ENCODE results near the gene MTUS2. TPM values are rescaled to one million over a fixed set of nuclear protein-coding genes. Genes with fewer than 3 reads are reported as not detected.

The MTUS2 gene
- total RNA-seq, 1 donor from 2014 or later: 0.41 TPM

DNA sequence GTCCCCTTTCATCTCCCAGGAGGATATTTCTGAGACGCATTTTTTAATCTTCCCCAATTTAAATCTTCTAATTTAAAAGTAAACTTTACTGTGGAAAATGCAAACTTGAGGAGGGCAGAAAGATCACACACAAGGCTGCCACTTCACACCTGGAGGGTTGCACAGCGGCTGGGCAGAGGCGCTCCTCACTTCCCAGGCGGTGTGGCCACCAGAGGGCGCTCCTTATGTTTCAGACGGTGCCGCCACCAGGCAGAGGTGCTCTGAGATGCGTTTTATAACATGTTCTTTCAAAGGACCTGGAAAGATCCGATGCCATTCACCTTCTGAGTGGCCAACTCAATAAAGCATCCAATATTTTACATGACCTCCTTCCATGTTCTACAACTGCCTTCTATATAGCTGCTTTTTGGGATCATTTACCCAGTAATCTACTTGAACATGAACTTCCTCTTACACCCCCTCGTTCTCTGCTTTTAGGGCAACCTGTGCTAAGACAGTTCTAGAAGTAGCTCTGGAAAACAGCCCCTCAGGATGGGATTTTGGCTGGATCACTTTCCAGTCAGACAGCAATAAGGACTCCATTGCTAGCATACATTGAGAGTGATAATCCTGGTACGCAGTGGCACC lies 14.8 kb upstream of the MTUS2 start:
- Histone ChIP-seq H3K4me3 (no peak overlapping the region), H3K4me1 (no peaks in the 10 kb centered on the region), H3K27me3 (peaks cover 9% of the 10 kb centered on the region), H3K9me3 (no peaks in the 10 kb centered on the region), H3K27ac (no peak overlapping the region), H3K36me3 (no peaks in the 10 kb centered on the region)
- DNase-seq (no peak), ATAC-seq (no peak)
- TF ChIP-seq, protein P1, sequence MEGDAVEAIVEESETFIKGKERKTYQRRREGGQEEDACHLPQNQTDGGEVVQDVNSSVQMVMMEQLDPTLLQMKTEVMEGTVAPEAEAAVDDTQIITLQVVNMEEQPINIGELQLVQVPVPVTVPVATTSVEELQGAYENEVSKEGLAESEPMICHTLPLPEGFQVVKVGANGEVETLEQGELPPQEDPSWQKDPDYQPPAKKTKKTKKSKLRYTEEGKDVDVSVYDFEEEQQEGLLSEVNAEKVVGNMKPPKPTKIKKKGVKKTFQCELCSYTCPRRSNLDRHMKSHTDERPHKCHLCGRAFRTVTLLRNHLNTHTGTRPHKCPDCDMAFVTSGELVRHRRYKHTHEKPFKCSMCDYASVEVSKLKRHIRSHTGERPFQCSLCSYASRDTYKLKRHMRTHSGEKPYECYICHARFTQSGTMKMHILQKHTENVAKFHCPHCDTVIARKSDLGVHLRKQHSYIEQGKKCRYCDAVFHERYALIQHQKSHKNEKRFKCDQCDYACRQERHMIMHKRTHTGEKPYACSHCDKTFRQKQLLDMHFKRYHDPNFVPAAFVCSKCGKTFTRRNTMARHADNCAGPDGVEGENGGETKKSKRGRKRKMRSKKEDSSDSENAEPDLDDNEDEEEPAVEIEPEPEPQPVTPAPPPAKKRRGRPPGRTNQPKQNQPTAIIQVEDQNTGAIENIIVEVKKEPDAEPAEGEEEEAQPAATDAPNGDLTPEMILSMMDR (IDR thresholded peaks at IDR 0.05): peak; percentile 40
- intact Hi-C loops (cut with DNase I): no loop called here

DNA sequence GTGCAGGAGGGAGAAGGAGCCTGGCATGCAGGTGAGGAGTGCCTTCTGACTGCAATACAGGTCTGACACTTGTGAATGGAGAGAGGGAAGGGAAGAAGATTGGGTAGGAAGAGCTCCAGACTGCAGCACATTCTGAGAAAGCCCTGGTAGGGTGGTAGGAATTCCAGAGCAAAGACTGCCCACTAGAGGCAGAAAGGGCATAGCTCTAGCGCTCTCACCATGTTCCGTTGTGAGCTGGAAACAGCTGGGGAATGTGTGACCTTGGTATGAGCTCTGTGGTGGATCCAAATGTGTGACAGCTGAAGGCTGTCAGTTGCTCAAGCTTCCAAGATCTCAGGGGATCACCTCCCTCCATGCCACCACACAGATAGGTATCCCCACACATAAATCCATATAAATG lies 2.9 kb upstream of the MTUS2 start:
- Histone ChIP-seq H3K4me1 (peaks cover 7% of the 10 kb centered on the region), H3K27me3 (peaks cover 53% of the 10 kb centered on the region), H3K27ac (no peak overlapping the region), H3K4me3 (no peak overlapping the region), H3K36me3 (no peaks in the 10 kb centered on the region), H3K9me3 (no peaks in the 10 kb centered on the region)
- ATAC-seq (no peak), DNase-seq (no peak)
- TF ChIP-seq, protein P1 (IDR thresholded peaks at IDR 0.05): no peak
- intact Hi-C loops (cut with DNase I): no loop called here

DNA sequence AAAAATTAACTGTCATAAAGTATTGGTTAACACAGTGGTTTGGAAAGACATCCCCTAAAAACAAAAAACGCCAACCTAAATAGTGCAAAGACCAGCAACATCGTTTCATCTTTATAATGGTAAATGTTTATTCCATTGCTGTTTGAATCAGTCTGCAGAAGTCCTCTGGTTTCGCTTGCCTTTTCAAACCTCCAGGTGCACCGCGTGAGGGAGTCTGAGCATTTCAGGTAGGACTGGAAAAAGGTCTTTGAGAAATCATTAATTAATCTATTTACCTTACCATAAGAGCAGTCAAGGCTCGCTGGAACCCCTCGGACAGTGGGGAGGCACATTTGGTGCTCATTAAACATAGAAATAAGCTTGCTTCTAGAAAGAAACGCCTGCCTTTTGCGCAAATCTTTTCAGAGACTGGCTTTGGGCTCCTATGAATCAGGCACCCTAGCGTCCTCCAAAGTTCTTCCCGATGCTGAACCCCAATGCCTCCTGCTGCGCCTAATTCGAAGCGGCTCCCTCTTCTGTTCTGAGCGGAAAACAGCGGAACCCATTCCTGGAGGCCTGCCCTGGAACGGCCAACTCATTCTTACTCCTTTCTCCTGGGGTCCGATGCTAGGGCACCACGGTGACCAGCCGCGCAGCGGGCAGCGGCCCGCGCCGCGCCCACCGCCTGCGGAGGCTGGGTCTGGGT lies 951 bp upstream of the MTUS2 start:
- ATAC-seq (no peak), DNase-seq (no peak)
- TF ChIP-seq, protein P1 (IDR thresholded peaks at IDR 0.05): no peak
- Histone ChIP-seq H3K4me3 (no peak overlapping the region), H3K36me3 (no peaks in the 10 kb centered on the region), H3K27me3 (peaks cover 62% of the 10 kb centered on the region), H3K9me3 (no peaks in the 10 kb centered on the region), H3K27ac (no peak overlapping the region), H3K4me1 (peaks cover 7% of the 10 kb centered on the region)
- intact Hi-C loops (cut with DNase I): no loop called here

DNA sequence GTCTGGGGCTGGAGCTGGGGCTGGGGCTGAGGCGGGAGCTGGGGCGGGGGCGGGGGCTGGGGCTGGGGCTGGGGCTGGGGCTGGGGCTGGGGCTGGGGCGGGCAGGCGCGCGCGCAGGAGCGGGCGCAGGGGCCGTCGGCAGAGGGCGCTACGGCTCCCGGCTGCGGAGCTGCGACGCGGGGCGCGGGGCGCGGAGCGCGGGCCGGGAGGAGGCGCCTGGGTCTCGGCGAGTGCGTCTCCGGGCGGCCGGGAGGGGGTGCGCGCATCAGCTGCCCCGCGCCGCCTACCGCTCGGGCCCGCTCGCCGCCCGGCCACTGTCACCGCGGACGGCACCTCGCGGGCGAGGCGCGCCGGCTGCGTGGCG lies 422 bp upstream of the MTUS2 start:
- intact Hi-C loops (cut with DNase I): no loop called here
- no peaks in the 10 kb centered on the region for H3K36me3 ChIP-seq
- H3K9me3 ChIP-seq: no peaks in the 10 kb centered on the region
- no peak overlapping the region for H3K4me3 ChIP-seq
- H3K27me3 ChIP-seq: peaks cover 62% of the 10 kb centered on the region
- ATAC-seq (peak; percentile 89), DNase-seq (peak; percentile 77)
- H3K27ac ChIP-seq: no peak overlapping the region
- TF ChIP-seq, protein P1 (IDR thresholded peaks at IDR 0.05): no peak
- peaks cover 7% of the 10 kb centered on the region for H3K4me1 ChIP-seq

DNA sequence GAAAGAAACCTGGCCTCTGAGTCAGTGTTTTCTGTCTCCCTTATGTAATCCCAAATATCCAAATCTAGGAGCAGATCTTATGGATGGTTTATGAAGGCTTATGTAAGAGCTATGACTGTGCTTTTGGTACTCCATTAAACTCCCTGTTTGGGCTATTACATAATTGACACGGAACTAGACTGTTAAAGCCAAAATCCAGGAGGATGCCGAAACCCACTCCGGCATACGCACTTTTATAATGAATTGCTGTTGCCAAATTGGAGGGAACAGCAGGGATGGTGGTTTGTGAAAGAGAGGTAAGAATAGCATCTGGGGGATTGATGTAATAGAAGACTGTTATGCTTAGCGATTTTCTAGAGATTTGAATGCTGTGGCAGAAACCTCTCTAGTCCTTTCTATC lies 2.0 kb downstream of the MTUS2 start:
- Histone ChIP-seq H3K36me3 (no peaks in the 10 kb centered on the region), H3K27me3 (peaks cover 51% of the 10 kb centered on the region), H3K4me3 (no peak overlapping the region), H3K27ac (no peak overlapping the region), H3K9me3 (no peaks in the 10 kb centered on the region), H3K4me1 (peaks cover 7% of the 10 kb centered on the region)
- TF ChIP-seq, protein P1 (IDR thresholded peaks at IDR 0.05): no peak
- DNase-seq (no peak), ATAC-seq (no peak)
- intact Hi-C loops (cut with DNase I): no loop called here
